GM21786 (cell line): Measurements from ENCODE around the gene PTPRN2.

Experiments used
- ATAC-seq: cut with Tn5 transposase; IDR thresholded peaks from one replicate; pipeline ENCODE4 v1.9.1; 2021; ENCODE audit not compliant: unreplicated experiment

PTPRN2 gene

DNA sequence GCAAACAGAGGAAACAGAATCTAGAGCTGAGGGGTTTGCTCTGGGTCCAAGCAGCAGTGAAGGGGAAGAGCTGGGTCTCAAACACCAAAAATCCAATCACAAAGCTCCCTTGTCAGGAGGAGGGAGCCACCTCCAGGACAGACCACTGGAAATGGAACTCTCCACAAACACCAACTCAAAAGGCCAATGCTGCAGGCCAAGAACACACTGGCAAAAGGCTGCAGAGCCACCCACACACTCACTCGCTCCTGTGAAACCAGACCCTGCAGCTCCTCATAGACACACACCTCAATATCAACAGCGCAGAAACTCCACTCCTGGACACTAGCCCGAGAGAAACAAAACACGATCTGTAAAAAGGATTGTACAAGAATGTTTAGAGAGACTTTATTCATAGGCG is 213.5 kb downstream of the PTPRN2 start:
- no peak for ATAC-seq

DNA sequence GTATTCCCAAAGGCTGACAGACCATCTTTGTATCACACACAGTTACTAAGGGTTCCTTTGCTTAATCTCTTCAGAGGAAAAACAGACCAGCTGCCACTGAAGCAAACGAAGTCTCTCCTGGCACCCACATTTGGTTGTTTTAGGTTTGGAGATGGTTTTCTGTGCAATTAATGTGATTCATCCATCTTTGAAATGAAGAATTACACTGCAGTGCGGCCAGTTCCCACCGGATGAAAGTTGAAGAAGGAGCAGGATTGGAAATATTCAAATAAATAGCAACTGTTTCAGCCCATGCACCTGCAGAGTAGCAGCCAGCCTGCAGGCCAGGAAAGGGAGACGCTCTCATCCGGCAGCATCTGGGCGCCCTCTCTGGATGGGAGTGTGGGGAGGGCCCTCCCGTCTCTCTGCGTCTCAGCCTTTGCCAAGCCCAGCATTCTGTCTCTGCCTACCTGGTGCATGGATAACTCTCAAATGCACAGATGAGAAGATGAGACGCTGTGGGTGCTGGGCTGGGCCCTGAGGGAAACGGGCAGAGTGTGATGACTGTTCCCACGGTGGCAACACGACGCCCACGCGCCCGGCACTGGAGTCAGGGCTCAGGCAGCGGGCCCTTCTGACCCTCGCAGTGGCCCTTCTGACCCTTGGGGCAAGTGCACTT is 214.0 kb downstream of the PTPRN2 start:
- ATAC-seq: no peak

DNA sequence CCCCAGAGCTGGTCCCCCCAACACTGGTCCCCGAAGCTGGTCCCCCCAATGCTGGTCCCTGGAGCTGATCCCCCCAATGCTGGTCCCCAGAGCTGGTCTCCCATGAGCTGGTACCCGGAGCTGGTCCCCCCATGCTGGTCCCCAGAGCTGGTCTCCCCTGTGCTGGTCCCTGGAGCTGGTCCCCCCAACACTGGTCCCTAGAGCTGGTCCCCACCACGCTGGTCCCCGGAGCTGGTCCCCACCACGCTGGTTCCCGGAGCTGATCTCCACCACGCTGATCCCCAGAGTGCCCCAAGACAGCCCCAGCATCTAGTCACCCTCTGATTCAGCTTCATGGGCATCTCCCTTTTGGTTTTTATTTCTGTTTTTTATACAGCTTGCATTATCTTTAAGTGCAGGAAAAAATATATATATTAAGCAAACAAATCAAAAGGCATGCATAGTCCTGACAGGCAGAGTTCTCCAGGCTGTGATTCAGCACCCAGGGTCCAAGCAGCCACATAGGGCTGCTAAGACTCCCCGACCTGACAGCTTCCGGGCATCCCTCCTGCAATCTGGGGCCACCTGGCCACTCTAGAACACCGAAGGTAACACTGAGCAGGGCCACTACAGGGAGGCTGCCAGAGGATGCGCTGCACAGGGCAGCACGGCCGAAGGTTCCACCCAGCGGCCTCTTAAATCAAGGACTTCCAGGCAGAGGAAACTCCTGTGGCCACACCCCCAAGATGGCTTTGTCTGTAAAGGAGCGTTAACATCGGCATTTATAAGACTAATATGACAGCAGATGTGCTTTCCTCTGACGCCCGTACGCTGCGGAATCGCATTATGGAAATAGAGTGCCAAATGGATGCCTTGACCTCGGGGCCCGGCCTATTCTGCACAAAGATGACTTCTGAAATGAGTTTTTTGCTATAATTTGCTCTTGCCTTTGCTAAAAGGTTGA is 215.0 kb downstream of the PTPRN2 start:
- ATAC-seq: no peak

DNA sequence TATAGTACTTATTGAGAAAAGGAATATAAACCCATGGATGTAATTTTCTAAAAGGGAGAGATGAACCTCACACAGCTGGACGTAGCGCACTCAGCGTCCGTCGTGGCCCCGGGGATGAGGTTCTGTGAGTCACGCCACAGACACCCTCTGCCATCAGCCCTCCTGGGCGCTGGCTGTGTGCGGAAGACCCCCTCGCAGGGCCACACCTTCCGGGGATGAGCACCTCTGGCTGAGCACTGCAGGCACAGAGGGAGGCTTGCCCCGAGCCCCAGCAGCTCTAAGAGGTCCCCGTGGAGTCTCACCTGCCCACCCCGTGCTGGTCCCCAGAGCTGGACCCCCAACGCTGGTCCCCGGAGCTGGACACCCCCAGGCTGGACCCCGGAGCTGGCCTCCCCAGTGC is 215.8 kb downstream of the PTPRN2 start:
- no peak for ATAC-seq

DNA sequence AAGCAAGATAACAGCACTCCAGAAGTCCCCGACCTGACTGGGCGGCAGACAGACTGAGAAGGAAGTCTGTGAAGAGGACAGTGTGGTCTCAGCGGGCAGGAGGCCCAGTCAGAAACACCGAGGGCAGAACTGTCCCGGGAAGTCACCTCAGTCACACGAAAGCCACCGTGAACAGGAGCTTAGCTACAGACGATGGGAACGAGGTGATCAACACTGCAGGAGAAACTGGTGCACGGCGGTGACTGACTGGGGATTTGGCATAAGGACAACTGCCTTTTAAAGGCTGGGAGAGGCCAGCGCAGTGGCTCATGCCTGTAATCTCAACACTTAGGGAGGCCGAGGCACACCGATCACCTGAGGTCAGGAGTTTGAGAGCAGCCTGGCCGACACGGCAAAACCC is 217.8 kb downstream of the PTPRN2 start:
- no peak for ATAC-seq

DNA sequence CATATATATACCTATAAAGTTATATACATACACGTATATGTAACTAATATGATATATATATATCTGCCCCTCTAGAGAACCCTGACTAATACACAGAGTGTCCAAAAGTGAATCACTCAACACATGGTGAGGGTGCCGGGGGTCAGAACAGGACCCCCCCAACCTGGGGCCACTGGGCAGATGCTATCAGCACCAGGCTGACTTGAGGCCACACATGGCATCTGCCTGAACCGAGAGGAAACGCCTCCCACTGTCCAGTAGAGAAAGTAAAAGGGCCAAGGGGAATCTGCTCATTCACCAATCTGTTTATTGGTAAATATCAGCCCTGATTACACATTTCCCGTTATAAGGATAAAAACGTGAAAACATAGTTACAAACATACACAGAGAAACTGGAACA is 218.3 kb downstream of the PTPRN2 start:
- no peak for ATAC-seq

DNA sequence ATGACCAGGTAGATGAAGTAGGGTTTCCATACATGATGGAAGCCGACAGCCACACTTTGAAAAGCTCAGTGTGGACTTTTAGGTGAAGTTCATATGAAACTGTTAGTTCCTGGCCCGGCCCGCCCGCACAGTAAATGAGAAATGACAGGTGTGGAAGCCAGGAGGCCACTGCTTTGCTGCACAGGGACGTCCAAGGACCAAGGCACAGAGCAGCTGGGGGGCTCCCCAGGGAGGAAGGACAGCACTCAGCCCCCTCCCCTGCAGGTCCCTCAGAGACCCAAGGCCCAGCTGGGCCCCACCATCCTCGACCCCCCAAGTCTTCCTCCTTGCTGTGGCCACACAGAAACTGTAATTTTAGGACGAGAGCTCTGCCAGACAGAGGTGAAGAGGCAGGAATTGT is 219.2 kb downstream of the PTPRN2 start:
- ATAC-seq: no peak

DNA sequence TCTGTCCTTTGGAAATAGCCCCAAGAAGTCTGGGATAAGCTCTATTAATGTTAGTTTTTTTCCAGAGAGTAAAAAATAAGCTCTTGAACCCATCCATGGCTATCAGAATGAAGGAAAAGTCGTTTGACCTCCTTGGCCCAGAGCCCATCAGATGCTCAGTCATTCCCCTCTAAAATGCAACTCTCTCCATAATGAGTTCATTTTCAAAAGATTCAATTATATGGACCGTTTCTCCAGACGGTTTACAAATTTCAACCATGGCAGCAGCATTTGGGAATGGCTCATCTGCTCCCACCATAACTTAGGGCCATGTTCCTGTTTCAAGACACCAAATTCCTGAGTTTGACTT is 220.0 kb downstream of the PTPRN2 start:
- ATAC-seq: no peak

DNA sequence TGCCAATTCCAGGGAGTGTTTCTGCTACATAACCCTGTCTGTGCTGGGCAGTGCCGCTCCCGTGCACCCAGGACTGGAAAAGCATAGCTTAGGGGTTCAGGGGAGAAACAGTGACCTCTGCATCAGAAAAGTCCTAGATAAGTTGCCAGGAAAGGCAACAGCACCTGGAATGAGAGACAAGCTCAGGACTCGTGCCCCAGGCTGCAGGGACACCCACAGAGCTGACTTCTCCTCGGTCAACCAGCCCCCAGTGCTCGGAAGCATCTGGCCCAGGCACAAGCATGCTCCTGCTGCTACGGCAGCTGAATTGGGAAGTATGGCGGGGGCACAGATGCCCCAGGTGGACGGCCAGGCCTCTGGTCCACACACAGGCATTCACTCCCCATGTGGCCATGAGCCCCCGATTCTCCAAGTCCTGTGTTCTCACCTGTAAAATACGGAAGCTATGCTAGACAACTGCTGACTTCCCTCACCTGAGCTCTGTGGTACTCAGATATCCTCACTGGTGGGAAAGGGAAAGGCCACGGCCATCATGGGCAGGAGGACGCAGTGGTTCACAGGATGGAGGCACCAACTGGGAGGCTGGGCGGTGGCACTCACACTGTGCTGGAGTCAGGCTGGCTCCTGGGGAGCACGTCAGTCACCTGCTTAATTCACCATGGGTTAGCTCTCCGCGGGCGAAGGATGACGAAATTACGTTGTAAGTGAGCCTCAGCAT is 220.5 kb downstream of the PTPRN2 start:
- no peak for ATAC-seq

DNA sequence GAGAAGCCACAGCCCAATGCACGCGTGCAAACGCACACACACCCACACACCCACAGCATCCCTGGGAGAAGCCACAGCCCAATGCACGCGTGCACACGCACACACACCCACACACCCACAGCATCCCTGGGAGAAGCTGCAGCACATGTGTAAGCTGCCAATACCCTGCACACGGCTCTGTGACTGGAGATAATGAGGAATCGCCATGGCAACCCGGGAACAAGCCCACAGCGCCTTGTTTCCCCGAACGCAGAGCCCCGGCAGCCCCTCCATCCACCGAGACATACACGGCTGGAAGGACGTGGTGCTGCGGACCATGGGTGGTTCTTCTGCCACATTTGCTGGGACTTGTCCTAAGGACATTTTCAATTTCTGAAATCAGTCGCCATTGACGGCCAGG is 221.3 kb downstream of the PTPRN2 start:
- ATAC-seq: no peak

DNA sequence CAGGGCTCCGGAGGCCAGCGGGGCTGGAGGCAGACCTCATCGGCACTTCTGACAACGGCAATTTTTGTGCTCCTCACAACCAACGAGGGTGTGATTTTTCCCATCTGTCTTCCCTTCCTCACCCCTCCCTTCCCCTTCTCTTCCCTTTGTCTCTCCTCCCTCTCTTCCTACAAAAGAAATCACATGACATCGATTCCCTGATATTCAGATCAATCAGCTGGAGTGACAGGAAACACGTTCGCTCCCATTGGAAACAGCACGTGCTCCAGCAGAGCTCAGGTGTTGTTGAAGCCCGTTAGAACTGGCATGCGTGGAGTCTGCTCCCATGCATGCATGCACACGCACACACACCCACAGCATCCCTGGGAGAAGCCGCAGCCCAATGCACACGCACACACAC is 222.4 kb downstream of the PTPRN2 start:
- ATAC-seq: no peak

DNA sequence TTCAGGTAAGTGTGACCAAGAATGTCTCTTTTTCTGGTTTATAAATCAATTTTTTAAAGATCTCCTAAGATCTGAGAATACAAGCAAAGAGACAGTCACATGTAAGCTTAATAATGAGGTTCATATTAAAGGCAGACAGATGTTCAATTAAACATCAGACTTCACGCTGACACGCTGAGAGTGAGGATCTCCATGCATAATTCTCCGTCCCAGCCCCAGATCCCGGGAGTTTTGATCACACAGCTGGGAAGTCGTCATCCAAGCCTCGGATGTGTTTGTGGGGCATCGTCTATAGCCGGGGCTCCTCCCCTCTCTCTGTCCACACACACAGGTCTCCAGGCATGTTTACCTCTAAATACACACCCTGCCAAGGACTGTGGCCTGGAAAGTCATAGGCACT is 223.2 kb downstream of the PTPRN2 start:
- no peak for ATAC-seq

DNA sequence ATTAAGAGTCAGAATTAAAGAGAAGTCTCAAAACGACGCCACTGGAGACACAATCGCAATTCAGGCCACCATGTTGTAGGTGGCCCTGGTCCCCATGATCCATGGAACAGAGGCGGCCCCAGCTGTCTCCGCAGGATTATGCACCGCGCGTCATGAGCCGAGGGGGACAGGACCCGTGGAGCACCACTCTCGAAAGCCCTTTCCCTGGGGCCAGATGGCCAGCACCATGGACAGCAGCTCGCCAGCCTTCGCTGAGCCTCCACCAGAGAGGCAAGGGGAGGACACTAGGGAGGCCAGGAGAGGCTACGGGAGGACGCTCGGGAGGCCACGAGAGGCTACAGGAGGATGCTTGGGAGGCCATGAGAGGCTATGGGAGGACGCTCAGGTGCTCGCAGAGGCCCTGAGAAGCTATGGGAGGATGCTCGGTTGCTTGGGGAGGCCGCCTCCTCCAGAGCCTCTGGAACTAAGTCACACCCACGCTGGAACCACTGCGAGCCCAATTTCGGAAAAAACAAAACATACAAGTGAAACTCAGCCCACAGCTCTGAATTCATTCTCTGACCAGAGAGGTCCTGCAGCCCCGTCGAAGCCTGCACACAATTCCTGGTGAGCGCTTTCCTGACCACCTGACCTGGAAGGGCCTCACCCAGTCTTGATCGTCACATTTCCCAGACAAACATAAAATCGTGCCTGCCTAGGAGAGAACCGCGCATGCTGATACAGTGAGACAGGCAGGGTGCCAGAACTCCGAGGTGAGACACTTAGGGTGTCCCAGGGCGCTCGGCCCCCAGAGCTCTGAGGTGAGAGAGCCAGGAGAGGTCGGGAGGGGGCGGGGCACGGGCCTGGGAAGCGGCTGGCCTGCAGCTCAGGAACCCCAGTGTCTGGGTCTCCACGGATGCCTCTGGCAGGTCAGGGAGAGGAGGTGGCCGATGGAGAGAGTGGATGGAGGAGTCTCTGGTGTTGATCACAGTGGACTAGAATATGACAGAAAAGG is 224.4 kb downstream of the PTPRN2 start:
- ATAC-seq: no peak

DNA sequence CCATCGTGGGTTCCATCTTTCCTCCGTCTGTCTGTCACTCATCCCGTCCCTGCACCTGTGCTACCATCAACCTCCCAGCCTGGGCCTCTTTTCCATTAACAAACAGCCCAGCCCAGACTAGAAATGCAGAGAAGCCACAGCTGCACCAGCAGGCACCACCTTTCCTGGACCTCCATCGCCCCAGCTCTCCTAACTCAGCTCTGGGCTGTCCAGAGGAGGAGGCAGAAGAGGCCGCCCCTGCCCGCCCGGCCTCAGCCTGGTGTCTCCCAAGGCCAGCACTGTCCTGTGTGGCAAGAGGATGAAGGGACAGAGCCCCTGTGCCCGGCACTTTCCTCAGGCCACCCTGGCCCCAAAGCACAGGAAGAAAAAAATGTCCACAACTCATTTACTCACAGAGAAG is 225.6 kb downstream of the PTPRN2 start:
- ATAC-seq: no peak

DNA sequence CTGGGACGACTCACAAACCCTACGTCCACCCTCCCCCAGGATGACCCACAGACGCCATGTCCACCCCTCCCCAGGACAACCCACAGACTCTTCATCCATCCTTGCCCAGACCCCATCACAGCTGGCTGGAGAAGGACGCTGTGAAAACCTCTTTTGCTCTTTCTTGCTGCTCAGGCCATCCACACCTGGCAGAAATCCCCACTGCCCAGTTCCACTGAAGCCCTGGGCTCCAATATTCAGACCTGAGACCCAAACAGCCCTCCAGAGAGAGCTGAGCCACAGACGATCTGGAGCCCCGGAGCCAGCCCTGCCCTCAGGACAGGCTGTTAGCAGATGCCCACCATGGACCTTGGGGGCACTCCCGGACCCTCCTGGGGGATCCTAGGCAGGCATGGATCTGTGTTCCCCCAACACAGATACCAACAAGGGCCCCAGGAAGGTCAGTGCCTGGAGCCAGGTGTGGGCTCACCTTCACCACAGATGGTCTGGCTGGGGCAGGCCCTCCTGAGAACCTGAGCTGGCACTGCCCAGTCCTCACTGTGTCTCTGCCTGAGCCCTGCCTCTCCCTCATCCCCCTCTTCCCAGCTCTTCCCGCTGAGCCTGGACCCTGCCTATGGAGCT is 226.2 kb downstream of the PTPRN2 start:
- no peak for ATAC-seq

DNA sequence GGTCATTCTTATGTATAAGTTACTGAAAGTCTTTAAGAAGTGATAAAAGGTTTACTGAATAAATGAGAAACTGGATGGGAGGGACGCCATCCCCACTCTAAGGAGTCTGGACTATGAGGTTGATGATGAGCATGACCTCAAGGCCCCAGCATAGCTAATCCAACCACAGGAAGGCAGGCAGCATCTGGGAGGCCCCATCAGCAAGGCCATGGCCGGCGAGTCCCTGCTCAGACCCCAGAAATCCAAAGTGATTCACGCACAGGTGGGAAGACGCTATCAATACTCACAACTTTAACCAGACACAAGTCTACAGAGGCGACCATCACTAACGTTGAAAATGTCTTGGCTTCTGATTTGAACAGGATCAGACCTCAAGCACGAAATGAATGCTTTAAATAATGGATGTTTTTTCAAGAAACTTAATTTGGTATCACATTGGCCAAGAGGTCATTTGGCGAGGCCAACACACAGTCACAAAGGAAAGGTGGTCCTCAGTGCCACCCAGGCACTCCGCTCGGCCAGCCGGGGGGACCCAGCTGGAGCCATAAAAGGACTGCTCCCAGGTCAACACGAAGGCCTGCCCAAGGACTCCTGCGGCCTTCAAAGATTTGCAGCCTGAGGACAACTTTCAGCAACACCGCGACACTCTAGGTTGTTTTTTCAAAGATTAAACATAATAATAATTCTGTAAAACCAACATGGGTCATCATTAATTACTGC is 228.5 kb downstream of the PTPRN2 start:
- no peak for ATAC-seq

DNA sequence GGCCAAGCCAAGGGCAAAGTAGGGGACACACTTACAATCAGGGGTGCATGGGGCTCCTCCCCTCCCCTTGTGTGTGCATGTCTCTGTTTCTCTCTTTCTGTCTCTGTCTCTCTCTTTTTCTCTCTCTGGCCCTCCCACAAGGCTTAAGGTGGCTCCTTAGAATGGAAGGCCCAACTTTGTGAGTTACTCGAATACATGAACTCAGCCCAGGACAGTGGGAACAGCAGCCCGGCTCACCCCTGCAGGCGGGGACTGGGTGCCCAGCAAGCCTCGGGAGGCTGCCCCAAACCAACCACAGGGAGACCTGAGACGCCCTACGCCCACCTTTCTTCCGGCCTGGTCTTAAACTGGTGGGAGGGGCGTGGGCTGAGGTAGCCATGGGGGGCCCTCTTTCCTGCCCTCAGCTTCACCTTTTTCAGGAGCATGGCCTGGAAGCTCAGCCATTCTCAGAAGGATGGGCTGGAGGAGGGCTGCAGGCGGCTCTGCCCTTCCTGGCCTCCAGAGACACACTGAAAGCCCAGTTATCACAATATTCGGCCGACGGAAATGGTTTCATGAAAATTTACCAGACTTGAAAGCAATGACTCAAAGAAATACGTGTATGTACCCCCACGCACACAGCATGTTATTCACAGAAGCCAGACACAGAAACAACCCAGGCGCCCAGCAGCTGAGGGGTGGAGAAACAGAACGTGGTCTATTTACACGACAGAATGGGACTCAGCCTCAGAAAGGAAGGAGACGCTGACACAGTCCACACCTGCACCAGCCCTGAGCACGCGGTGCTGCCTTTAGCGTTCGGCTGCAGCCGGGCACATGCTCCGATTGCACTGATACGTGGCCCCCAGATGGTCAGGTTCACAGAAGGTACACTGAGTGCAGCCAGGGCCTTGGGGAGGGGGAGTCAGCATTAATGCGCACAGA is 229.5 kb downstream of the PTPRN2 start:
- no peak for ATAC-seq

DNA sequence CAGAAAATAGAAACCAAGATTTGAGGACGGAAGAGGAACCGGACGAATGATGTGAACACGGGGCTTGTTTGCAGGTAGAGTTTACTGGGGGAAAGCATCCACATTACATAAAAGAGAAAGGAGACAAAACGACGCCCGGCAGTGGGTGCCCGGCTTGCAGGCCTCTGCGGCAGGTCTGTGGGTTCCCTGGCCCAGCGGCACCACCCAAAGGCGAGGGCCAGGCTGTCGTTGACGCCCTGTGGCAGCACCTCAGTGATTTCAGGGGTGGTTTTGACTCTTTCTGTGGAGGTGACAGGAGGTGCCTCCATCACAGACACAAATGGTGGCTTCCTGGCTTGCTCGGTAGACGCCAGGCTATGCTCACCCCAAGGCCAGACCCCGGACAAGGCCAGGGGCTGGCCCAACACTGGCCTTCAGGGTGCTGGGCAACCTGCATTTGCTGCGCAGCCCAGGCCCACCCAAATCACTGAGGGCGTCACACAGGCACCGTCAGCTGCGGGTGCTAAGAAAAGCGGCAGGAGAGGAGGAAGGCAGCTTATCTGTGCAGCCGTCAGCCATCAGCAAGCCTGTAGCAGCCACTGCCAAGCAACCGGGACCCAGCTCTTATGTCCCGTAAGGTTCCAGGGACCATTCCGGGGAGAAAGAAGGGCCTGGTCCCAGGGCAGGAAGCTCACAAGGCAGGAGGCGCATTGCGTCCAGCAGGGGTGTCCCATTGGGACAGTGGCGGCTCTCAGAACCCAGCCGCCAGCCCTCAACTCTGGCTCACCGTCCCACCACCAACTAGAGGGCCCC is 230.3 kb downstream of the PTPRN2 start:
- no peak for ATAC-seq
